ENCODE results near the gene CASP3.
"Not testable (repeated sequence)": the region's sequence is repeated elsewhere in the genome, so short reads cannot be mapped to it uniquely, and the experiment has no call there.

GRCh38 chr4:184652681-184653080 is 3.4 kb upstream of the CASP3 start:
- TF ChIP-seq CTCF (IDR thresholded peaks at IDR 0.05; ENCODE audit: low read depth, low read length, poor library complexity, severe bottlenecking); EZH2phosphoT487 (IDR thresholded peaks at IDR 0.05; ENCODE audit: borderline replicate concordance, low read length): not testable (repeated sequence)
